Measurements from ENCODE around the gene TCF7L2.

- no peak for TF ChIP-seq KAT7 (CRISPR knock-in tag; IDR thresholded peaks at IDR 0.05; ENCODE audit: borderline replicate concordance)
- TF ChIP-seq BCLAF1 (IDR thresholded peaks at IDR 0.05; ENCODE audit: borderline replicate concordance in 1 of 2, control insufficient read depth in 1 of 2, low read depth in 2 of 2, low read length in 1 of 2), result no peak
- no peak for TF ChIP-seq EZH2 (IDR thresholded peaks at IDR 0.05; ENCODE audit: borderline replicate concordance, low read depth, low read length)
- TF ChIP-seq KDM5B (IDR thresholded peaks at IDR 0.05; ENCODE audit: insufficient replicate concordance, low read depth, low read length), result no peak
- TF ChIP-seq ZNF274 (IDR thresholded peaks at IDR 0.05; ENCODE audit: borderline replicate concordance, low read depth, low read length), result no peak
These were observed 36.8 kb upstream of the TCF7L2 start for GRCh38 chr10:112913255-112913654.
